NCI-H82 (cell line): ENCODE data around the gene MS4A5.
"Not testable (repeated sequence)": the region's sequence is repeated elsewhere in the genome, so short reads cannot be mapped to it uniquely, and the experiment has no call there.

Source experiments
- DNase-seq: peaks from one replicate; lab custom pipeline; 2025; lab: John Stamatoyannopoulos, UW

MS4A5 gene, protein sequence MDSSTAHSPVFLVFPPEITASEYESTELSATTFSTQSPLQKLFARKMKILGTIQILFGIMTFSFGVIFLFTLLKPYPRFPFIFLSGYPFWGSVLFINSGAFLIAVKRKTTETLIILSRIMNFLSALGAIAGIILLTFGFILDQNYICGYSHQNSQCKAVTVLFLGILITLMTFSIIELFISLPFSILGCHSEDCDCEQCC

DNA sequence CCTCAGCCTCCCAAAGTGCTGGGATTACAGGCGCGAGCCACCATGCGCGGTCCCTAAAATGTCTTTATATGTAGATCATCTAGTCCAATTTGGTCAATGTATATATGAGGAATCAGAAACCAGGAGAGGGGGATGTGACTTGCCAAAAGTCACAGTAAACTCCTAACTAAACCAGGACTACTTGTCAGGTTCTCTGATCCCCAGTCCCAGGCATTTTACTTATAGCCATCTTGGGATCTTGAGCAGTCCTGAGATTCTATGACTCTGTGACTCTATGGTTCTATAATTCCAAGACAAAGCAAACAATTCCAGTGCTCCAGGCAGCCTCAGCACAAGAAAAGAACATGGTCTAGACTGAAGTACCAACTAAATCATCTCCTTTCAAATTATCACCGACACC lies at the start of gene MS4A5:
Gene MS4A5, plus strand, starts transcription at position 301 of the 400 bp plus-strand sequence. CDS start 103 bp downstream, outside the sequence.
- no peak for DNase-seq

DNA sequence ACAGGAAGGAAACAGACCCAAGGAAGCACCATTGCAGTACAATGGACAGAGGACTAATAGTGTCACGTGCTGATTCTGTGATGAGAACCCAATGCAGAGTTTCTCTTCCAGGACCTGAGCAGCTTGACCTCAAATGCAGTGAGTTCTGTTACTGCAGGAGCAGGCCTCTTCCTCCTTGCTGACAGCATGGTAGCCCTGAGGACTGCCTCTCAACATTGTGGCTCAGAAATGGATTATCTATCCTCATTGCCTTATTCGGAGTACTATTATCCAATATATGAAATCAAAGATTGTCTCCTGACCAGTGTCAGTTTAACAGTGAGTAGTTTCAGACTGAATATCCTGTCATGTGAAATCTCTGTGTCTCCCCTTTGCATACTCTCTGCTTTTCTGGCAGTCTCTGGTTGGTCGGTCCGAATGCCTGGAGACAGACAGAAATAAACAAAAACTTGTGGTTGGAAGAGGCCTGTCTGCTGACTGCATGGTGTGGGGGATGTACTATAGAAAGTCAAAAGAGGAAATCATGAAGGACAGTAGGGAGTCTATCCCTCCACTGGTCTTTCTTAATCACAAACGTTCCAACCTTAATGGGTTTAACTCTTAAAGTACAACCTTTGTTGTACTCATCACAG lies 40.0 kb upstream of the MS4A5 start:
- DNase-seq = no peak

DNA sequence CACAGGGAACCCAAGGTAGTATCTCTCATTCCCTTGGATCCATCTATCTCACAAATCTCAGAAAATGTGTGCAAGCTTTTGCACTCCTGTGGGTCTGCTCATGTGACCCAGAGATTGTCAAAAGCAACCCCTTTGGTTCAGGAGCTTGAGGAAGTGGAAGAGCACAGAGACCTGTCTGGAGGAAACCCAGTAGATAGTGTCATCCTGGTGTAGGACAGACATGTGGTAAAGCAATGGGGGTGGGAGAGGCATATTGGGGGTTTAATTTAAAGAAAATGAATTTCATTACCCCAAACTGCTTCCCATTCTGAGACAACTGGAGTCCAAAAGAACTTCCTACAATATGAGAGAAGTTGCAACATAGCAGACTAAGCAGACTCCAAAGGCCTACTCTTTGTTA lies 39.0 kb upstream of the MS4A5 start:
- no peak for DNase-seq

DNA sequence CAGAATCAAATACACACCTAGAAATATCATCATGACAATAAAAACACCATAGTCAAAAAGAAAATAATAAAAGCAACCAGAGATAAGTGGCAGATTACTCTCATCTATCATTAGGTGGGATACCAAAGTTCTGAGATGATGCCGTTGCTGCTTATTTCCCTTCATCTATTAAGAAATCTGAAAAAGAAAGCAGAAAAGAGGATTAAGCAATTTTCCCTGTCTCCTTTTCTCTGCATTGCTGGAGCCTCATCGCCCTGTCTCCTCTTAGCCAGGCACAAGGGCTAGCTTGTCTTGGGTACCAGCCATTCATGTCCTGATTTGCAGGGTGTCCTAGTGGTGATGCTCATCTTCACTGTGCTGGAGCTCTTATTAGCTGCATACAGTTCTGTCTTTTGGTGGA lies 37.0 kb upstream of the MS4A5 start:
- DNase-seq = no peak

DNA sequence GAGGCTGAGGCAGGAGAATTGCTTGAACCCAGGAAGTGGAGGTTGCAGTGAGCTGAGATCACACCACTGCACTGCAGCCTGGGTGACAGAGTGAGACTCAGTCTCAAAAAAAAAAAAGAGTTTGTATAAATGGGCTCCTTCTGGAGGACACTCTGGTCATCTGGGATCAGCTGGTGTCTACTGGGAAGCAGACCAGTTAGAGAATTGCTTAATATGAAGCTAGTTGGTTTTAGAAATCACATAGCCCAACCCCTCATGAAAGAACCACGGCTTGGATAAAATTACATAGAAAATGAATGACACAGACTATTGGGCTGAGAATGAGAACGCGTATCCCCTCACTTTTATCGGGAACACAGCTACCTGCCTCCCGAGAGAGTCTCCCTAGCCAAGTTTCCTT lies 36.4 kb upstream of the MS4A5 start:
- no peak for DNase-seq

DNA sequence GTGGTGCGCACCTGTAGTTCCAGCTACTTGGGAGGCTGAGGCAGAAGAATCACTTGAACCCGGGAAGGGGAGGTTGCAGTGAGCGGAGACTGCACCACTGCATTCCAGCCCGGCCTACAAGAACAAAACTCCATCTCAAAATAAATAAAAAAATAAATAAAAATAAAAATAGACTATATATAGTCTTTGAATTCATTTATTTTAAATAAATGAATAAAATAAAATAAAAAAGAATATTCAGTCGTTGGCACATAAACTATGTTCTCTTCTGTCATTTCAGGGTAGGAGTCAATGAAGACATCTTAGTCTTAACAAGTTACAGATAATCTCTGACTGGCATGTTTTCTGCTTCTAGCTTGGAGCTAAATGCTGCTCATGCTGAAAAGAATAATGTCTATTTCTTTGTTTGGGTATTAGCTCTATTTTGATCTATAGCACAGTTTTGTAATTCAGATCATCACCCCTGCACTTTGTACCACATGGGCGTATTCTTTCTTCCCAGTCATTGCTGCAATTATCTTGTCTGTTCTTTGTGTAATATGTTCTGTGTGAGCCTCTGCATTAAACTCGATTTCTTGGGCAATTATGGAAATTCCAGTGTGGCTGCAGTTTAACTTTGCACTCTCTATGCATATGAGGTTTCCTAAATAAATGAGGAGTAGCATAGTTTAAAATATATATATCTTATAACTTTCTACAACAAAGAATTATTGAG lies 34.5 kb upstream of the MS4A5 start:
- DNase-seq = no peak

DNA sequence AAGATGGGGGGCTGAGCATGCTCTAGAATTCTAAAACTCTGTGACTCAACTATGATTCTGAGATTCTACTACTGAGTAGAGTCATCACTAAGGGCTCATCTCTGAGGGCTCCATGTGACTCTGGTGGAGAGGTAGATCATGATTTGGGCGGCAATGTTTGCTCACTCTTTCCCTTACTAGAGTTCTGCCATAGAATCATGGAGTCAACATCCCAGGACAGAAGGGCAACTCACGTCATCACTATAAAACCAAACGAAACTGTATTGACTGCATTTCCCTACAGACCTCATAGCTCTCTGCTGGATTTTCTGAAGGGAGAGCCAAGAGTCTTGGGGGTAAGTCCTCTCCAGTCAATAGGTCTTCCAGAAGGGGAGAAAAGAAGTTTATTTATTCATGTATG lies 33.0 kb upstream of the MS4A5 start, which contains the start of gene MS4A14:
Gene MS4A14, plus strand, starts transcription at position 78 of the 400 bp plus-strand sequence. Its CDS starts 120 bp downstream, at position 198.
- DNase-seq = no peak

DNA sequence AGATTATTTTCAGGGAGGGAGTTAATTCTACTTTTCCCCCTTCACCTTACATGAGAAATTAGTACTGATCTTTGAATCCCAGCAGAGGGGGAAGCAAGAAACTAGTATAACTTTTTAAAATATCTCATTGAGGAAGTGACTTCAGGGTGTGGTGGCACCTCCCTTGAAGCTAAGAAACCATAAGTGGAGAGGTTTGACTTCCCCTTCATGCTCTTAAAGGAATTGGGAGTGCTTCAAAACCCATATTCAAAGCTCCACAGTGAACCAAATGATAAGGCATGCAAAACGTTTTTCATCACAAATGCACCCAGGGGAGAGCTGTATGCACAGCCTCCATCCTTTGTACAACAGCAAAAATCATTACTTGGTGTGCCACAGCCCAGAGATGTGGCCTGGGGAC lies 32.6 kb upstream of the MS4A5 start:
- DNase-seq = no peak

DNA sequence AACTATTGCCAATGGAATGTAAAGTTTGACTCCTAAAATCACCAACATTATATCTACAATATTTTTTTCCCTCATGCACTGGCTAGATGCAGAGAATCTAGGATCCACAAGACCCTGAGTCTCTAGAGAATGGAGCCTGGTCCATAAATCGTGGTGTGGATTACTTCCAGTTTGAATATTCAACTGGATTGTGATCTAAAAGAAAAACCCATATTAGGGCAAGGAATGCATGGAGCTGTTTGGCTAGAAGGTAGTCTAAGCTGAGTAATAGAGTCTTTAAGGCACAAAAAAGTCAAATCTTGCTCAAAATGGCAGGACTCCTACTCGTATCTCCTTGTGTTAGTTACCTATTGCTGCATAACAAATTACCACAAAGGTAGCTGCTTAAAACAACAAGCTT lies 9.4 kb upstream of the MS4A5 start:
- DNase-seq = no peak

DNA sequence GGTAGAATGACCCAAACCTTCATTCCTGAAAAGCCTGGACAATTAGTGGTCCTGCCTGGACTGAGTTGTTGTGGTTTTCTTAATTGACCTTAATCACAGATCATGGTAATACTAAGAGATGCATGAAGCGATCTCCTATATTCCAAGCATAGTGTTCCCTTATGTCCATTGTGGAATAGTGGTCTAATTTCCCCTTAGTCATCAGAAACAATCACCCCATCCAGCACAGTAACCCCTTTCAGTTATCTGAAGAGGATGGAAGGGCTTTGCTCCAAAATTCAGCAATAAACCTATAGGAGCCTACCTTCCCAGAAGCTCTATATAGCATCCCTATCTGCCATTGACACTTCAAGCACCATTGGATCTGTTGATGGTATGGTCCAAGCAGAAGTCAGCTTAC lies 6.8 kb upstream of the MS4A5 start:
- DNase-seq = no peak

DNA sequence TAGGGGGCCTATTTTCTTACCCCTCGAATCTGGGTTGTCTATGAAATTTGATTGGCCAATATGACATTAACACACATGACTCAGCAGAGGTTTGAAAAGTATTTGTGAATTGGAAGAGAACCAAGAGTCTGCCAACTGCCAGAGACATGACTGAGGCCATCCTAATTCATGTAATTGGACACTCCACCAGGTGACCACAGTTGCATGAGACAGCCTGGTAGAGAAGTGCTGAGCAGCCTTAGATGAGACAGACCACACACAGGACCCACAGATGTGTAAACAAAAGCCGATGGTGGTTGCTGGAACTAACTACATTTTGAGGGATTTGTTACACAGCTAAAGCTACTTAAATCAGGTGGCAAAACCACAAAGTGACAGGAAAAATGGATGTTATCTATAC lies 855 bp upstream of the MS4A5 start:
- DNase-seq = no peak

DNA sequence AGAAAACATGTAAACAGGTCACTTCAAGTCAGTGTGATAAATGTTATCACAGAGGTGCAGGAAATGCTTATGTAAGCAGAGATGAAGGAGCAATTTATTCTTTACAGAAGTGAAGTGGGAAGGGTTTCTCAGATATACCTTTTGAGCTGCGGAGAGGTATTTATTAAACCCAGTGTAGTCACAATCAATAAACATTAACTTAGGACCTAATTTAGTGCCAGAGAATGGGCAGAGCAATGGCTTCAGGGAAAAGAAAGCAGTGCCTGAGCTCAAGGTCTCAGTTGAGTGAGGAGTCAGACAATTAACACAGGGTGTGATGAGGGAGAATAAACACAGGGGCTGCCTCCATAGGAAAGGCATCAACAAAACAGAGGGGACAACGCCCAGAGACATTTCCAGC lies 1.9 kb downstream of the MS4A5 start:
- DNase-seq = no peak

DNA sequence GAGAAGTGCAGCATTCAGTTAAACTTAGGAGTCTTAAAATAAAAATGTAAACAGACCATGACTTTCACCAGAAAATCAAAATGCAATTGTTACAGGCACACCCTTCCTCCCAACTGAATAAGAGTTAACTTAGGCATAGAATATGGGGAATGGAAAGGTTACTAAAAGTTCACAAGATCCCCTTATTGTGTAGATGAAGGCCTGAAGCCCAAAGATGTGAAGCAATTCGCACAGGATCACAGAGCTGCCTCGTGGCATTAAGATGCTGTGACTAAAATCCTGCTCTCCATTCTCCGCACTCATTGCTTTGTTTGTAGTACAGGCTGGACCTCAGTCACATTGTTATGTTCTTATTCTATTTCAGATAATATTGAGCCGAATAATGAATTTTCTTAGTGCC lies 4.0 kb downstream of the MS4A5 start:
- DNase-seq = no peak

DNA sequence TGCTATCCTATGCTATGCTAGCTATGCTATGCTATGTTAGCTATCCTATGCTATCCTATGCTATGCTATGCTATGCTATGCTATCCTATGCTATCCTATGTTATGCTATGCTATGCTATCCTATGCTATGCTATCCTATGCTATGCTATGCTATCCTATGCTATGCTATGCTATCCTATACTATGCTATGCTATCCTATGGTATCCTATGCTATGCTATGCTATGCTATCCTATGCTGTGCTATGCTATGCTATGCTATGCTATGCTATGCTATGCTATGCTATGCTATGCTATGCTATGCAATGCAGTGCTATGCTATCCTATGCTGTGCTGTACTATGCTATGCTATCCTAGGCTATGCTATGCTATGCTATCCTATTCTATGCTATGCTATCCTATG lies 17.7 kb downstream of the MS4A5 start:
- no peak for DNase-seq

DNA sequence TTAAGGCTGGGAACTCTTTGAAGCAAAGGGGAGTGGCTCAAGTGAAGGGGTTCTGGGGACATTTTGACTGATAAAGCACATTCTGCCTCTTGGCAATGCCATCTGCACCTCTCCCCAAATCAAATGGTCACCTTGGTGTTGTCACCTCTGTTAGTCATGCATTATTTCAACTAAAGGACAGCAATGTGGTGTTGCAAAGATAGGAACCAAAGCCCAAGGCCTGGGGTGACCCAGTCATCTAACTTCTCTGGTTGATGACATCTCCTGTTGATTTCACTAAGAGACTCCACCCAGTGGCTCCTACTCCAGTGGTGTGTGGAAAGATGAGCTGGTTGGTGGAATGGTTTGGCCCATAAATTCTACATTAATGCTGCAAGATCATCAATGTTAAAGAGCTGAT lies 18.5 kb downstream of the MS4A5 start:
- no peak for DNase-seq

DNA sequence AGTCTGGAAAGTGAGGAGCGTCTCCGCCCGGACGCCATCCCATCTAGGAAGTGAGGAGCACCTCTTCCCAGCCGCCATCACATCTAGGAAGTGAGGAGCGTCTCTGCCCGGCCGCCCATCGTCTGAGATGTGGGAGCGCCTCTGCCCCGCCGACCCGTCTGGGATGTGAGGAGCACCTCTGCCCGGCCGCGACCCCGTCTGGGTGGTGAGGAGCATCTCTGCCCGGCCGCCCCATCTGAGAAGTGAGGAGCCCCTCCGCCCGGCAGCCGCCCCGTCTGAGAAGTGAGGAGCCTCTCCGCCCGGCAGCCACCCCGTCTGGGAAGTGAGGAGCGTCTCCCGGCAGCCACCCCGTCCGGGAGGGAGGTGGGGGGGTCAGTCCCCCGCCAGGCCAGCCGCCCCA lies 21.8 kb downstream of the MS4A5 start:
- not testable (repeated sequence) for DNase-seq

DNA sequence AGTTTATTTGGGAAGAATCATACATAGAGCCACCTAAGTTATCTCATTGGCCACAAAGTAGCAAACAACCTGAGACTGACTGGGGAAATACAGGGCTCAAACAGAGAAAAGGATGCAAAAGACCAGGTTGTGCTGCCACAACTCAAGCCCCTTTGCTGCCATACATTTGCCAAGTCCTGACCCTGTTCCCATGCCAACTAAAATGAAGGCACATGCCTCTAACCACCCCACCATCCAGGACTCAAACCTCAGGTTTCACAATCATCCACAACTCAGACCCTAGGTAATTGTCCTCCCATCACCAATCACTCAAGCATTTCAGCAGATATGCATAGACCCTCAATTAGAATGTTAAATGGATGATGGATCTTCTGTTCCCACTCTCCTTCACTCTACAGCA lies 24.8 kb downstream of the MS4A5 start:
- no peak for DNase-seq

DNA sequence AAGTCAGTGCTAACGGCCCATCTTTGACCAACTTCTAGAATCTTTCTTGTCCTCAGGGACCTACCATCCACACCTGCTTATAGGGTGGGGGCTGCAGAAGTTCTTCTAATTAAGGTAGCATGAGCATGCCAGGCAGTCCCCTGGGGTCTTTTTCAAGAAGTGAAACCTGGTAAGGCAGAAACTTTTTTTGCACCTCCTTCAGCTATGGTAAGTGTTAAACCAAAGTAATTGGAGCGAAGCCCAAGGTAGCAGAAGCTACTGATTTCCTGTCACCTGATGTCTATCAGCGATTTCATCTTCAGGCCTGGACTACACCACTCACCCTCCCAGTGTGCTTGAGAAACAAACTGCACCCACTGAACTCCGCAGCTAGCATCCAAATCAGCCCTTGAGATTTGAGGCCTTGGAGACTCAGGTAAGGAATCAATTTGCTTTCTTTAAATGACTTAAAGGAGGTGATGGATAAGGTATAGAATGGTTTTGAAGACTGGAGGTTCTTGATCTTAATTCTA lies 26.2 kb downstream of the MS4A5 start, which contains the start of gene MS4A1:
Gene MS4A1, plus strand, starts transcription at position 317 of the 512 bp plus-strand sequence. CDS start 6,528 bp downstream, outside the sequence.
- no peak for DNase-seq

DNA sequence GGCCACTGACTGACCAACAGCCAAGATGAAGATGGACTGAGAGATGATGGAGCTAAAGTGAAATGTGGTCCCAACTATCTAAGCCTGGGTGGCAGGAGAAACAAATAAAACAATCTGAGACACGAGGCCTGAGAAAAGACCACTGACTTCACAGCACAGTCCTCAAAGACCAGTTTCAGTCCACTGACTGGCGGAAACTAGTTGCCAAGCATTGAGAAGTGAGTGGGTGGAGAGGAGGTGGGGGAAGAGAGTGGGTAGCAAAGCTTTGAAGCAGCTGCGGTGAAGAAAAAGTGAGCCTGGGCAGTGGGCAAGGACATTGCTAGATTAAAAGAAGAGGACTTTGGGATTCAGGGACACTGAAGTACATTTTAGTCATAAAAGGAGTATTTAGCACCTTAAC lies 28.2 kb downstream of the MS4A5 start:
- no peak for DNase-seq

DNA sequence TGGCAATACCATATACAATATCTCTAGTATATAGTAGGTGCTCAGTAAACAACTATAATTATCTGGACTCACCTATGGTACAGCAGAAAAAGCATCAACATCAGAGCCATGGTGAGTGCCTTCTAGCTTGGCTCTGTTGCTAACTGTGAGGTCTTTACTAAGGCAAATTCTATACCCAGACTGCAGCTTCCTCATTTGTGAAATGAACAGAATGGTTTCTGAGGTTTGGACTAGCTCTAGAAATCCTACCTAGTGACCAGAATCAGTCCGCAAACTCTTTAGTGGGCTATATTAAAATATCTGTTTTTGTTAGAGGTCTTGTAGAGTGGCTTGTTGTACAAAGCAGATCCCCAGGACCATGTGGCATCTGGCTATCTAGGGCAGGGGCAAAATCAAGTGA lies 30.0 kb downstream of the MS4A5 start:
- DNase-seq = no peak

DNA sequence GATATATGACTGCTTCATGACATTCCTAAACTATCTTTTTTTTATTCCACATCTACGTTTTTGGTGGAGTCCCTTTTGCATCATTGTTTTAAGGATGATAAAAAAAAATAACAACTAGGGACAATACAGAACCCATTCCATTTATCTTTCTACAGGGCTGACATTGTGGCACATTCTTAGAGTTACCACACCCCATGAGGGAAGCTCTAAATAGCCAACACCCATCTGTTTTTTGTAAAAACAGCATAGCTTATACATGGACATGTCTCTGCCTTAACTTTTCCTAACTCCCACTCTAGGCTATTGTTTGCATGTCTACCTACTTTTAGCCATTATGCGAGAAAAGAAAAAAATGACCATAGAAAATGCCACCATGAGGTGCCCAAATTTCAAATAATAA lies 39.5 kb downstream of the MS4A5 start:
- no peak for DNase-seq

DNA sequence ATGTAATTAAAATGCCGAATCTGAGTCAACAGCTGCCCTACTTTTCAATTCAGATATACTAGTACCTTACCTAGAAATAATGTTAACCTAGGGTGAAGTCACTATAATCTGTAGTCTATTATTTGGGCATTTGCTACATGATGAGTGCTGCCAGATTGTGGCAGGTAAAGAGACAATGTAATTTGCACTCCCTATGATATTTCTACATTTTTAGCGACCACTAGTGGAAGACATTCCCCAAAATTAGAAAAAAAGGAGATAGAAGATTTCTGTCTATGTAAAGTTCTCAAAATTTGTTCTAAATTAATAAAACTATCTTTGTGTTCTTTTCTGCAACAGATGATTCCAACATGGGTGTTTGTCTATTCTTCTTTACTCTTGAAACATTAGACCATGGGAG lies 40.4 kb downstream of the MS4A5 start:
- DNase-seq = no peak

DNA sequence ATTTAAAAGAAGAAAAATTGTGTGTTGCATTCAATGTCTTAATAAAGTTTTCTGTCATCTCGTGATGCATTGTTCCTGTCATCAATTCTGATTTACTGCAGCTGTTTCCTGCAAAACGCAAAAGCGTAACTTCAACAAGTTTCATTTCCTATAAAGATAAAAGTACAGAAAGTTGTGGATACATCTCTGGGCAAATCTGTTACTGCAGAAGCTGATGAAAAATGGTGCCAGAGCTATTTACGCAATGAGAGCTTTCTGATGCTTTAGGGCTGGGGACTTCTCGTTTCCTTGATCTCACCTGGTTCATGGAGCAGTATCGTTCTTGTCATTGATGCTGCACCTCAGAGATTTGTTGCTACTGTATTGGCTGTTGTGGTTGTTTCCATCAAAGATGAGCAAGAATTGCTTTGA lies 47.7 kb downstream of the MS4A5 start:
- no peak for DNase-seq
